Activated CD4-positive, alpha-beta memory T cell treated with anti-CD3 and anti-CD28 coated beads for 36 hours (primary cell): ENCODE data around the gene SORCS3. TPM values are rescaled to one million over a fixed set of nuclear protein-coding genes. Genes with fewer than 3 reads are reported as not detected.

ENCODE experiments used
- CTCF ChIA-PET: fragments of 350-600 bp; sonication (Branson Sonifier 250); formaldehyde crosslinking; loops from one replicate; lab custom pipeline; 2021; ENCODE audit warnings: antibody characterized with exemption, inconsistent platforms; lab: Charles Lee
- POLR2A ChIA-PET: fragments of 350-600 bp; sonication (Branson Sonifier 250); formaldehyde crosslinking; loops from one replicate; lab custom pipeline; 2021; ENCODE audit warnings: antibody characterized with exemption; lab: Charles Lee
- DNase-seq: peaks from one replicate; pipeline ENCODE4 v3.0.0-alpha.2; 2020
- H3K27ac Mint-ChIP-seq: one replicate; pipeline ENCODE4 v1.8.0; 2021; ENCODE audit warnings: mixed read lengths
- H3K27me3 Mint-ChIP-seq: one replicate; pipeline ENCODE4 v1.8.0; 2021; ENCODE audit warnings: mixed read lengths
- H3K36me3 Mint-ChIP-seq: one replicate; pipeline ENCODE4 v1.8.0; 2021; ENCODE audit warnings: mixed read lengths
- H3K4me1 Mint-ChIP-seq: one replicate; pipeline ENCODE4 v1.8.0; 2021; ENCODE audit warnings: low read depth, mixed read lengths
- H3K4me3 Mint-ChIP-seq: one replicate; pipeline ENCODE4 v1.8.0; 2021; ENCODE audit warnings: mild to moderate bottlenecking, mixed read lengths
- H3K9me3 Mint-ChIP-seq: one replicate; pipeline ENCODE4 v1.8.0; 2021; ENCODE audit warnings: mixed read lengths
- intact Hi-C: fragments of 100-400 bp; cut with micrococcal nuclease; formaldehyde crosslinking; loops from one replicate; pipeline ENCODE4 v1.15.1; 2023
- total RNA-seq, 2 experiments: library from RNA; stranded (reverse); gene quantifications; one replicate each; pipeline ENCODE4 v1.2.3, GENCODE V29; 2021

SORCS3 gene
- total RNA-seq, 2 experiments from 2014 or later = not detected

GRCh38 chr10:105258674-105259065 is 617.6 kb downstream of the SORCS3 start:
- no peak overlapping the region for H3K4me3 Mint-ChIP-seq
- intact Hi-C loops = no loop called here
- POLR2A ChIA-PET = no interaction called here
- no peaks in the 10 kb centered on the region for H3K27me3 Mint-ChIP-seq
- DNase-seq = no peak
- H3K9me3 Mint-ChIP-seq = no peaks in the 10 kb centered on the region
- no peak overlapping the region for H3K27ac Mint-ChIP-seq
- no peaks in the 10 kb centered on the region for H3K4me1 Mint-ChIP-seq
- CTCF ChIA-PET = no interaction called here
- no peaks in the 10 kb centered on the region for H3K36me3 Mint-ChIP-seq

GRCh38 chr10:105259201-105259600 is 618.1 kb downstream of the SORCS3 start:
- ChIA-PET POLR2A (no interaction called here), CTCF (no interaction called here)
- H3K27me3 Mint-ChIP-seq = no peaks in the 10 kb centered on the region
- H3K36me3 Mint-ChIP-seq = no peaks in the 10 kb centered on the region
- H3K4me3 Mint-ChIP-seq = no peak overlapping the region
- no peaks in the 10 kb centered on the region for H3K4me1 Mint-ChIP-seq
- intact Hi-C loops = no loop called here
- H3K9me3 Mint-ChIP-seq = no peaks in the 10 kb centered on the region
- no peak for DNase-seq
- no peak overlapping the region for H3K27ac Mint-ChIP-seq

GRCh38 chr10:105262666-105263065 is 621.6 kb downstream of the SORCS3 start:
- no peaks in the 10 kb centered on the region for H3K36me3 Mint-ChIP-seq
- H3K27ac Mint-ChIP-seq = no peak overlapping the region
- H3K4me3 Mint-ChIP-seq = no peak overlapping the region
- H3K9me3 Mint-ChIP-seq = no peaks in the 10 kb centered on the region
- ChIA-PET POLR2A (no interaction called here), CTCF (no interaction called here)
- DNase-seq = no peak
- no peaks in the 10 kb centered on the region for H3K27me3 Mint-ChIP-seq
- intact Hi-C loops = no loop called here
- H3K4me1 Mint-ChIP-seq = no peaks in the 10 kb centered on the region

GRCh38 chr10:105266966-105267539 is 626.0 kb downstream of the SORCS3 start:
- Mint-ChIP-seq H3K36me3 (no peaks in the 10 kb centered on the region), H3K4me3 (no peak overlapping the region), H3K4me1 (no peaks in the 10 kb centered on the region), H3K27ac (no peak overlapping the region), H3K27me3 (no peaks in the 10 kb centered on the region), H3K9me3 (no peaks in the 10 kb centered on the region)
- intact Hi-C loops = no loop called here
- no peak for DNase-seq
- ChIA-PET POLR2A (no interaction called here), CTCF (no interaction called here)

GRCh38 chr10:105268961-105269360 is 627.9 kb downstream of the SORCS3 start:
- no peak for DNase-seq
- Mint-ChIP-seq H3K9me3 (no peaks in the 10 kb centered on the region), H3K4me3 (no peak overlapping the region), H3K27me3 (no peaks in the 10 kb centered on the region), H3K27ac (no peak overlapping the region), H3K4me1 (no peaks in the 10 kb centered on the region), H3K36me3 (no peaks in the 10 kb centered on the region)
- CTCF ChIA-PET = no interaction called here
- POLR2A ChIA-PET = no interaction called here
- intact Hi-C loops = no loop called here

- H3K4me1 Mint-ChIP-seq = peaks cover 4% of the 10 kb centered on the region
- POLR2A ChIA-PET = no interaction called here
These were observed 628.6 kb downstream of the SORCS3 start for GRCh38 chr10:105269689-105270088.

GRCh38 chr10:105274556-105275070 is 633.5 kb downstream of the SORCS3 start:
- POLR2A ChIA-PET = no interaction called here
- intact Hi-C loops = no loop called here
- Mint-ChIP-seq H3K4me3 (no peak overlapping the region), H3K9me3 (no peaks in the 10 kb centered on the region), H3K27me3 (no peaks in the 10 kb centered on the region), H3K36me3 (no peaks in the 10 kb centered on the region), H3K4me1 (peaks cover 4% of the 10 kb centered on the region), H3K27ac (no peak overlapping the region)
- CTCF ChIA-PET = no interaction called here
- DNase-seq = no peak

More at GRCh38 chr10:105269689-105270088, 628.6 kb downstream of the SORCS3 start:
- CTCF ChIA-PET = no interaction called here
- Mint-ChIP-seq H3K27me3 (no peaks in the 10 kb centered on the region), H3K36me3 (no peaks in the 10 kb centered on the region), H3K9me3 (no peaks in the 10 kb centered on the region), H3K27ac (no peak overlapping the region), H3K4me3 (no peak overlapping the region)
- no peak for DNase-seq
- intact Hi-C loops = no loop called here

- ChIA-PET POLR2A (no interaction called here), CTCF (no interaction called here)
- Mint-ChIP-seq H3K9me3 (no peaks in the 10 kb centered on the region), H3K4me3 (no peak overlapping the region), H3K4me1 (peaks cover 4% of the 10 kb centered on the region), H3K36me3 (no peaks in the 10 kb centered on the region), H3K27ac (no peak overlapping the region), H3K27me3 (no peaks in the 10 kb centered on the region)
- intact Hi-C loops = no loop called here
- DNase-seq = no peak
These were observed 637.3 kb downstream of the SORCS3 start for GRCh38 chr10:105278439-105278838.

GRCh38 chr10:105279101-105279500 is 638.0 kb downstream of the SORCS3 start:
- Mint-ChIP-seq H3K9me3 (no peaks in the 10 kb centered on the region), H3K4me3 (no peak overlapping the region), H3K27ac (no peak overlapping the region), H3K36me3 (no peaks in the 10 kb centered on the region), H3K4me1 (peaks cover 4% of the 10 kb centered on the region), H3K27me3 (no peaks in the 10 kb centered on the region)
- no peak for DNase-seq
- intact Hi-C loops = no loop called here
- POLR2A ChIA-PET = no interaction called here
- CTCF ChIA-PET = no interaction called here

- Mint-ChIP-seq H3K4me3 (no peak overlapping the region), H3K27ac (no peak overlapping the region), H3K9me3 (no peaks in the 10 kb centered on the region), H3K36me3 (no peaks in the 10 kb centered on the region), H3K27me3 (no peaks in the 10 kb centered on the region), H3K4me1 (no peaks in the 10 kb centered on the region)
- ChIA-PET POLR2A (no interaction called here), CTCF (no interaction called here)
- intact Hi-C loops = no loop called here
- DNase-seq = no peak
These were observed 639.8 kb downstream of the SORCS3 start for GRCh38 chr10:105280895-105281294.

- CTCF ChIA-PET = no interaction called here
- H3K4me1 Mint-ChIP-seq = no peaks in the 10 kb centered on the region
- no peak overlapping the region for H3K27ac Mint-ChIP-seq
- POLR2A ChIA-PET = no interaction called here
- no peak overlapping the region for H3K4me3 Mint-ChIP-seq
- intact Hi-C loops = no loop called here
- no peaks in the 10 kb centered on the region for H3K36me3 Mint-ChIP-seq
- no peak for DNase-seq
- H3K9me3 Mint-ChIP-seq = no peaks in the 10 kb centered on the region
- peaks cover 2% of the 10 kb centered on the region for H3K27me3 Mint-ChIP-seq
These were observed 643.6 kb downstream of the SORCS3 start for GRCh38 chr10:105284476-105285215.

- Mint-ChIP-seq H3K4me1 (no peaks in the 10 kb centered on the region), H3K4me3 (no peak overlapping the region), H3K27me3 (peaks cover 2% of the 10 kb centered on the region), H3K27ac (no peak overlapping the region), H3K36me3 (no peaks in the 10 kb centered on the region), H3K9me3 (no peaks in the 10 kb centered on the region)
- DNase-seq = no peak
- intact Hi-C loops = no loop called here
- POLR2A ChIA-PET = no interaction called here
- CTCF ChIA-PET = no interaction called here
These were observed 646.9 kb downstream of the SORCS3 start for GRCh38 chr10:105288026-105288425.

GRCh38 chr10:105288613-105289012 is 647.5 kb downstream of the SORCS3 start:
- Mint-ChIP-seq H3K27ac (no peak overlapping the region), H3K36me3 (no peaks in the 10 kb centered on the region), H3K4me1 (no peaks in the 10 kb centered on the region), H3K4me3 (no peak overlapping the region), H3K9me3 (no peaks in the 10 kb centered on the region), H3K27me3 (peaks cover 2% of the 10 kb centered on the region)
- DNase-seq = no peak
- POLR2A ChIA-PET = no interaction called here
- CTCF ChIA-PET = no interaction called here
- intact Hi-C loops = no loop called here
